Right cardiac atrium (tissue), 5 donors: ENCODE measurements around the gene HSDL1. TPM values are rescaled to one million over a fixed set of nuclear protein-coding genes. Genes with fewer than 3 reads are reported as not detected.

Source experiments
- ATAC-seq, 2 donors: fragments of 200-7000 bp; cut with Tn5 transposase; one replicate each; pipeline versions ENCODE4 v1.8.0 to v1.9.1; 2020; ENCODE audit warnings: moderate library complexity in 2 of 2, mild to moderate bottlenecking in 1 of 2
- DNase-seq, 3 donors: peaks; one replicate each; pipeline ENCODE4 v3.0.0-alpha.2; 2020
- H3K27ac ChIP-seq: one replicate; pipeline ENCODE4 v1.5.1; 2013; ENCODE audit warnings: mild to moderate bottlenecking, low read length, control low read depth, moderate library complexity
- H3K27me3 ChIP-seq: one replicate; pipeline ENCODE4 v1.6.1; 2013; ENCODE audit not compliant: control insufficient read depth, insufficient read depth
- H3K4me1 ChIP-seq: one replicate; pipeline ENCODE4 v1.6.1; 2013; ENCODE audit warnings: low read length; ENCODE audit not compliant: control insufficient read depth, insufficient read depth
- H3K4me3 ChIP-seq: one replicate; pipeline ENCODE4 v1.5.1; 2013; ENCODE audit warnings: low read length, control low read depth
- H3K9me3 ChIP-seq: one replicate; pipeline ENCODE4 v1.6.1; 2013; ENCODE audit warnings: low read length; ENCODE audit not compliant: control insufficient read depth
- WGBS: extraction: QIAGEN DNeasy Blood & Tissue Kit; methylation state at CpG from one replicate; pipeline ENCODE4 v1.1.7; 2013; 5-methylcytosine and 5-hydroxymethylcytosine counted together
- intact Hi-C, 4 donors: fragments of 100-400 bp; cut with DNase I; formaldehyde crosslinking; loops; one replicate each; pipeline versions ENCODE4 v1.11.0 to v1.14.0; 2022 to 2023
- polyA plus RNA-seq: library from polyadenylated mRNA; stranded (reverse); fragments of 200-250 nt; gene quantifications from one replicate; pipeline ENCODE4 v1.2.3, GENCODE V29; 2013
- total RNA-seq, 4 donors: library from RNA; stranded (reverse); fragmentation: NEBNext Ultra II Directional; extraction: Animal tissue kit (Norgen Biotek cat#: 25700); gene quantifications; one replicate each; pipeline ENCODE4 v1.2.1, GENCODE V29; 2021
- donor health status: healthy with polysubstance abuse.
- donor health status: DM: no; HTN: yes; CAD: no.
- donor health status: DM: no; HTN: no; CAD: no.
- donor health status: DM: no; HTN: yes; CAD: no; lungs with severe emphysema.
- donor health status: DM: yes; HTN: yes; CAD: no.

Gene HSDL1
- total and polyA plus RNA-seq, 5 donors: 15.0 to 34.8 (median 23.1) TPM

DNA sequence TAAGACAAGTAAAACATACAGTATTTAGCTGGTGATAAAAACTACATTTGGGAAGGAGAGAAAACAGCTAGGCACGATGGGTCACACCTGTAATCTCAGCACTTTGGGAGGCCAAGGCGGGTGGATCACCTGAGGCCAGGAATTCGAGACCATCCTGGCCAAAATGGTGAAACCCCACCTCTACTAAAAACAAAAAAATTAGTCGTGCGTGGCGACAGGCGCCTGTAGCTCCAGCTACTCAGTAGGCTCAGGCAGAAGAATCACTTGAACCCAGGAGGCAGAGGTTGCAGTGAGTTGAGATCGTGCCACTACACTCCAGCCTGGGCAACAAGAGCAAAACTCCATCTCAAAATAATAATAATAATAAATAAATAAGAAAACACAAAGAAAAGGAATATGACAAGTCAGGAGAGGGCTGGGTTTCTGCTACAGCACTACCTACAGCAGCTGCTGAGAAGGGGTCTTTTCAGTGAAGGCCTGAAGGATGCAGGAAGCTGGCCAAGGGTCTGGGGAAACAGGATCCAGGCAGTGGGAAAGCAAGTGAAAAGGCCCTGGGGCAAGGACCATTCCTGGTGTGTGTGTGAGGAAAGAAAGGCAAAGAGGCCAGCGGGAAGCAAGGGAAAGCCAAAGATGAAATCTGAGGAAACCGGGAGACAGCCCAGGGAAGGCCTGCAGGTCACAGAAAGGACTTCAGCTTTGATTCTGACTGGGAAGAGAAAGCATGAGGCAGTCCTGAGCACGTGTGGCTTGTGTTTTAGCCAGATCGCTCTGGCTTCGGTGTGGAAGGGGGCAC lies 38.8 kb downstream of the HSDL1 start:
- ATAC-seq (no peak), DNase-seq (no peak)
- peaks cover 3% of the 10 kb centered on the region for H3K4me1 ChIP-seq
- no peaks in the 10 kb centered on the region for H3K9me3 ChIP-seq
- no peaks in the 10 kb centered on the region for H3K27me3 ChIP-seq
- no peak overlapping the region for H3K4me3 ChIP-seq
- H3K27ac ChIP-seq: peak overlapping the region; percentile 36
- WGBS: 82% methylated on average over 13 of the region's 13 CpGs
- intact Hi-C loops: no loop called here

DNA sequence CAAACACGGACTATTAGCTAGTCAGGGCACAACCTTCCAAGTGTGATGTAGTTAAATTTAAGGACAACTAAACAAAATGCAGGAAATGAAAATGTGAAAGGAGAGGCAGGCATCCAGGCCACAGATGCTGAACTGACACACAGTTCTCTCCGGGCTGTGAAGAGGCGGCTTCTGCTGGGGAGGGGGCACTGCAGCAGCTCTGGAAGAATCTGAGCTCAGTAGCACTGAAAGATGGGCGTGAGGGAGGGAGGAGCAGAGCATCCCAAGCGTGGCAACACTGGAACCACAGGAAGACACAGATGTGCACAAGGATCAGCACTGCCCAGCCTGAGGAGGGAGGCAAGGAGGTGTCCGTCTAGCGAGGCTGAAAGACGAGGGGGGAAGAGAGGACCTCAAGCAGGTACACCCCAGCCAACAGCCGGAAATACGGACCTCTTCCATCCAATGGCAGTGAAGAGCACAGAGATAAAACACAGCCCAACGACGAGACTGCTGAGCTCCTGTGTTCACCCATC lies 39.6 kb downstream of the HSDL1 start:
- Histone ChIP-seq H3K27ac (no peak overlapping the region), H3K27me3 (no peaks in the 10 kb centered on the region), H3K4me1 (peaks cover 3% of the 10 kb centered on the region), H3K9me3 (no peaks in the 10 kb centered on the region), H3K4me3 (no peak overlapping the region)
- intact Hi-C loops: no loop called here
- DNase-seq: no peak
- 67% methylated on average over 12 of the region's 12 CpGs for WGBS
- no peak for ATAC-seq

DNA sequence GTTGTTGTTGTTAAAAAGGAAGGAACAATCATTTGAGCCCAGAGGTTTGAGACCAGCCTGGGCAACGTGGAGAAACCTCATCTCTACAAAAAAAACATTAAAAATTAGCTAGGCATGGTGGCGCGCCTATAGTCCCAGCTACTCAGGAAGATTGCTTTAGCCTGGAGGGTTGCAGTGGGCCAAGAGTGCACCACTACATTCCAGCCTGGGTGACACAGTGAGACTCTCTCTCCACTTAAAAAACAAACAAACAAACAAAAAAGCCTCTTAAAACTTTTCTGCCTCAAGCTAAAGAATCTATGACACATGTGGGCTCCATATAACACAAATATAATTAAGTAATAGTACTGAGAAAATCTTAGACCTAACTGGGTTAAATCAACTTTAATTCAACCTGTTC lies 40.7 kb downstream of the HSDL1 start:
- H3K4me1 ChIP-seq: peaks cover 3% of the 10 kb centered on the region
- no peak for DNase-seq
- intact Hi-C loops: no loop called here
- ATAC-seq: no peak
- H3K4me3 ChIP-seq: no peak overlapping the region
- H3K9me3 ChIP-seq: no peaks in the 10 kb centered on the region
- 81% methylated on average over 3 of the region's 3 CpGs for WGBS
- H3K27ac ChIP-seq: no peak overlapping the region
- H3K27me3 ChIP-seq: no peaks in the 10 kb centered on the region

DNA sequence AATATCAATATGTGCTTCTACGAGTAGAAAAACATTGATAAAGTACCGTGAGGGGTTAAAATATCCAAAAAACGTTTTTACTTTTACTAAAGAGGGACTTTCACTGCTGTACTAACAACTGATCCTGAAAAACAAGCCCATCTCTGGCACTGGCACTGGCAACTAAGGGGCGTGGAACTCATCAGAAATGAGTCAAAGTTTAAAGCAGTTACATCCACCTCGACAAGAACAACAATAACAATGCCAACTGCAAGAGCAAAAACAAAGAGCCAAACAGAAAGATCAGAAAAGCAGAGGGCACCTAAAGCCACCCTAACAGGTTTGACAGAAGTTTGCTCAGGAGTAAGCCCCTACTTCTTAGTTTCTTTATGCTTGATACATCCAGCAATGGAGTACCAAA lies 41.3 kb downstream of the HSDL1 start:
- Histone ChIP-seq H3K27me3 (no peaks in the 10 kb centered on the region), H3K4me3 (no peak overlapping the region), H3K27ac (no peak overlapping the region), H3K4me1 (peaks cover 3% of the 10 kb centered on the region), H3K9me3 (no peaks in the 10 kb centered on the region)
- DNase-seq (no peak), ATAC-seq (no peak)
- intact Hi-C loops: no loop called here
- WGBS: 63% methylated on average over 5 of the region's 5 CpGs

DNA sequence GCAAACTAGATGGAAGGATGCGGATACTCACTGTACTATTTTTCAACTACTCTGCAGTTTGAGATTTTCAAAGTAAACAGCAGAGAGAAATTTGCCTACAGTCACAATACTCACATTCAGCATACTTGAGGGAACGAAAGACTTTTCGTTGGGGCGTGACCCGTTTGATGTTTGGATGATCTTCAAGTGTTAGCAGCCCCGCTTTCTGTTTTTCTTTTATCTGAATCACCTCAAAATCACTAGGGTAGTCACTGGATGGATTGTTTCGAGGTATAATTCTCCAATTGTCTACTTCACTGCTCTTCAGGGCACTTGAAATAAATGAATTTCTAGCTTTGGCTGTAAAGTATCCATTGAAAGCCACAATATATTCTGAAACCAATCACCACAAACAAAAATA lies 46.0 kb downstream of the HSDL1 start:
- no peak for ATAC-seq
- Histone ChIP-seq H3K27ac (no peak overlapping the region), H3K4me1 (peaks cover 3% of the 10 kb centered on the region), H3K27me3 (no peaks in the 10 kb centered on the region), H3K4me3 (no peak overlapping the region), H3K9me3 (no peaks in the 10 kb centered on the region)
- 93% methylated on average over 7 of the region's 7 CpGs for WGBS
- no peak for DNase-seq
- intact Hi-C loops: no loop called here

DNA sequence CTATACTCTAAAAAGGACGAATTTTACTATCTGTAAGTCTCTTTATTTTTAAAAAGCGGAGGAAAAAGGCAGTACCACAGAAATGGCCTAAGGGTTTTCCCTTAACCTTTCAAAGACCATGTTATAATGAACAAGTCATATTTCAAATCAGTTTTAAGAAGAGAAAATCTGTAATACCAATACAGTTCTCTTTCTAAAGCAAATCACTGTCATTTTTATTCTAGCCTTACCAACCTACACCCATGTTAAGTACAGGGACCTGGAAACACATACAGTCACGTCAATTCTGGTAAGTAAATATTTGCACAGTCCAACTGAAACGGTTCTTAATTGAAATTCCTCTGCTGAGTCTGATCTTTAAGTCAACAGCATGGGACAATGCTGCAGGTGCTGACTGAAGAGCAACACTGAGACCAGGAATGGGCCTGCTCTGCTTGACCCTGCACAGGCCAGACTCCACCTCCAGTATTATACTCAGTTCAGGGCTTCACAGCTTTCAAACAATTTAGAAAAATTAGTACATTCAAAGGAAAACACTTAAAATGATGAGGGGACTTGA lies 48.5 kb downstream of the HSDL1 start:
- peak in 1 of 2 donors; percentile 12 for ATAC-seq
- H3K4me3 ChIP-seq: no peak overlapping the region
- H3K27ac ChIP-seq: no peak overlapping the region
- no peaks in the 10 kb centered on the region for H3K9me3 ChIP-seq
- H3K4me1 ChIP-seq: no peaks in the 10 kb centered on the region
- intact Hi-C loops: no loop called here
- 76% methylated on average over 4 of the region's 4 CpGs for WGBS
- H3K27me3 ChIP-seq: no peaks in the 10 kb centered on the region
- no peak for DNase-seq

DNA sequence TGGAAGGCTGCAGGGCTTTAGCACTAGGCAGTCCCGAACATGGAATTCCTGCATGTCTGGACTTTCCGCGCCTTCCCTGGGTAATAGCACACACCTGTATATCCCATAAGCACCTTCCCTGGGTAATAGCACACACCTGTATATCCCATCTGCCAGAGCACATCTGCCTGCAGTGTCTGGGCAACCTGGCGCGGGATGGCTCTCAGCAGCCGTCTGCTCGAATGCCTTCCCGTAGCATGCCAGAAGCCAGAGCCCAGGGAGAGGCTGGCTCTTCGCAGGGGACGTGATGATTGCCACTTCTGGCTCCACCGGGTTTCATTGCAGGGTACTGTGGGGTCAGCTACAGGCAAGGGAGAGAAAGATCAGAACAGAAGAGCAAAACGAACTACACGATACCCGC lies 49.5 kb downstream of the HSDL1 start:
- Histone ChIP-seq H3K4me3 (no peak overlapping the region), H3K27me3 (no peaks in the 10 kb centered on the region), H3K9me3 (no peaks in the 10 kb centered on the region), H3K4me1 (no peaks in the 10 kb centered on the region), H3K27ac (no peak overlapping the region)
- intact Hi-C loops: no loop called here
- 76% methylated on average over 14 of the region's 14 CpGs for WGBS
- ATAC-seq: peak; percentile 27 to 29
- DNase-seq: peak in 1 of 3 donors; percentile 44

DNA sequence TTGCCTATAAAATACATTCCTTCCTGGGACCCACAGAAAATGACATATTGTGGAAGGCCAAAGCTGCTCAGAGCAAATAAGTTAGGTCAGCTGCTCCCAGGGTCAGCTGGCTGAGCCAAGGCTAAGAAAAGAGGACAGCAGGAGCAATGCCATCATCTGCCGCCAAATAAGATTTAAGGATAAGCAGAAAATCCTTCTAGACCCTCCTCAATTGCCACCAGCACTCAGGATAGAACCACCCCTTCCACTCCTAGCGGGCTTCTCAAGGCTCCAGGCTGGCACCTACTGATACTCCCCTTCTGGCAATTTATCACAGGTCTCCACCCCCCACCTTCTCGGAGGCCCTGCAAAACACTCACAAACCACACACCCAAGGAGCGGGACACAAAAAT lies 51.1 kb downstream of the HSDL1 start:
- WGBS: 94% methylated on average over 4 of the region's 4 CpGs
- H3K27ac ChIP-seq: no peak overlapping the region
- H3K4me3 ChIP-seq: no peak overlapping the region
- DNase-seq (no peak), ATAC-seq (no peak)
- intact Hi-C loops: no loop called here
- H3K27me3 ChIP-seq: no peaks in the 10 kb centered on the region
- H3K9me3 ChIP-seq: no peaks in the 10 kb centered on the region
- no peaks in the 10 kb centered on the region for H3K4me1 ChIP-seq

DNA sequence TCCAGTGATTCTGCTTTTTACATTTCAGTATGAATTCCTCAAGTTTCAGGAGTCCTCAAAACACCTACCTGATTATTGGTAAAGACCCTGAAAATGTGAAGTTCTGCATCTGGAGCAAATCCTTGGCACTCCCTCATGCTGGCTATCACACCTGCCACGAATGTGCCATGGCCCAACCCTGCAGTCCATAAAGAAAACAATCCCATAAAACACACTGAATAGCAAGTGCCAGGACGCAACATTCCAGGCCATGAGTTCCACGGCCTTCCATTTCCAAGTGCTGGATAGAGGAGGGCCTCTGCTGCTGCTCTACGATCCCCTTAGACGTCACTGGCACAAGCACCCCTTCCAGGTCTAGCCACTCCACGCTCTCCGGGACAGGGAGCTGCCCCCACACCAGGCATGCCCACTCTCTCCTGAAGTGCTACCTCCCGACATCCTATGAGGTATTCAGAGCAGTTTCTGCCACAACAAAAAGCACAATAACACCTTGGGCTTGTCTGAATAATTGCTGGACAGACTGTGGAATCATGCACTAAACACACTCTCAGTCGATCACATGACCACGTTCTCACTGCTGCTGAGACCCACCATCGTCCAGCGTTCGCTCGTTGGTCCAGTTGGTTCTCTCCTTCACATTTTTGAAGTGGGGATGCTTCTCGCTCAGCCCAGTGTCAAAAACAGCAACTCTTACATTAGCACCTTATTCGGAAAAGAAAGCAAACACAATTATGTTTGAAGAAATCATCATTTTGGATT lies 51.7 kb downstream of the HSDL1 start:
- no peak for ATAC-seq

DNA sequence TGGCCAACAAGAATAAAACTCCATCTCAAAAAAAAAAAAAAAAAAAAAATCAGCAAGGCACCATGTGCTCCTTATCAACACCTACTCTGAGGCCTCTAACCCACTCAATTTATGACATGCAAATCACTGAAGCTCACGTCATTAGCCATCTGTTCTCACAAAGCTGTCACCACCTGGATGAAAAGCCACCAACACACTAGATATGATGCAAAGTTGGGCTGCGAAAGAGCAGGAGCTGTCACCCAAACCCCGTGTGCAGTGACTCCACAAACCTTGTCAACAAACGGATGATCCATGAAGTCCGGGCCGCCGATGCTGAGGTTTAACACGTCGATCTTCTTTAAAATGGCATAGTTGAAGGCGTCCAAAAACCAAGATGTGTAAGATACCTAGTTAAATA lies 53.5 kb downstream of the HSDL1 start:
- intact Hi-C loops: no loop called here

More for the DNA sequence above, 51.7 kb downstream of the HSDL1 start:
- no peak overlapping the region for H3K4me3 ChIP-seq
- intact Hi-C loops: no loop called here
- WGBS: 83% methylated on average over 16 of the region's 16 CpGs
- no peaks in the 10 kb centered on the region for H3K27me3 ChIP-seq
- H3K27ac ChIP-seq: no peak overlapping the region
- H3K9me3 ChIP-seq: no peaks in the 10 kb centered on the region
- no peak for DNase-seq
- no peaks in the 10 kb centered on the region for H3K4me1 ChIP-seq

DNA sequence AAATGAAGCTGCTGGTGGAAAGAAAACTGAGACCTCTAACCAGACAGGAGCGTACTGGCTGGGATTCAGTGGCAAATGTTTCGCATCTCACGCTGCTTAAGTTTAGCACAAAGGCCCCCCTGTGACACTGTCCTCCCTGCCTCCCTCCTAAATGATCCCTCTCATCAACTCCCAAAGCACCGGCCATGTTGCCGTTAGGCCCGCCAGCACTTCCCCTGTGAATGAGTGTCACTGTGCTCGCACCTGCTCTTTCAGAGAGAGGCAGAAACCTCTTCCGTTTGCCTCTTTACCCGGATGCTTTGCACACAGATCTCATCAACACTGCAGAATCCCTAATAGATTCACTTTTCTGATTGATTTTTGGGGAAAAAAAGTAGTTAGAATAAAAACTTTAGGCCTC lies 54.8 kb downstream of the HSDL1 start:
- no peaks in the 10 kb centered on the region for H3K4me1 ChIP-seq
- no peak for DNase-seq
- H3K27ac ChIP-seq: no peak overlapping the region
- 86% methylated on average over 9 of the region's 9 CpGs for WGBS
- no peaks in the 10 kb centered on the region for H3K9me3 ChIP-seq
- no peak for ATAC-seq
- intact Hi-C loops: no loop called here
- no peaks in the 10 kb centered on the region for H3K27me3 ChIP-seq
- H3K4me3 ChIP-seq: no peak overlapping the region

More for the DNA sequence above, 53.5 kb downstream of the HSDL1 start:
- ATAC-seq (peak; percentile 47 to 68), DNase-seq (peak in 1 of 3 donors; percentile 33)
- H3K27ac ChIP-seq: no peak overlapping the region
- no peak overlapping the region for H3K4me3 ChIP-seq
- 58% methylated on average over 10 of the region's 10 CpGs for WGBS
- no peaks in the 10 kb centered on the region for H3K4me1 ChIP-seq
- no peaks in the 10 kb centered on the region for H3K27me3 ChIP-seq
- no peaks in the 10 kb centered on the region for H3K9me3 ChIP-seq
